Liver (tissue), 3 donors: ENCODE data around the gene BEGAIN.

Source experiments
- ATF3 ChIP-seq: IDR thresholded peaks from 2 replicates; pipeline ENCODE4 v1.6.1; 2016; ENCODE audit warnings: antibody characterized with exemption
- EGR1 ChIP-seq, 2 donors: IDR thresholded peaks; 2 replicates each; pipeline ENCODE4 v1.6.1; 2016 to 2018; ENCODE audit warnings: antibody characterized with exemption in 2 of 2, low read depth in 2 of 2
- FOXA1 ChIP-seq: IDR thresholded peaks from 2 replicates; pipeline ENCODE4 v1.6.1; 2016; ENCODE audit warnings: antibody characterized with exemption
- GABPA ChIP-seq, 2 donors: IDR thresholded peaks in 1 of 2; conservative IDR thresholded peaks in 1 of 2; 2 replicates each; pipeline ENCODE4 v1.6.1; 2016; ENCODE audit warnings: antibody characterized with exemption in 2 of 2, mild to moderate bottlenecking in 1 of 2, moderate library complexity in 1 of 2
- JUND ChIP-seq, 2 donors: IDR thresholded peaks; 2 replicates each; pipeline ENCODE4 v1.6.1; 2016; ENCODE audit warnings: antibody characterized with exemption in 2 of 2
- MAX ChIP-seq: IDR thresholded peaks from 2 replicates; pipeline ENCODE4 v1.6.1; 2016; ENCODE audit warnings: antibody characterized with exemption
- RAD21 ChIP-seq, 2 donors: IDR thresholded peaks; 2 replicates each; pipeline ENCODE4 v1.6.1; 2016; ENCODE audit warnings: antibody characterized with exemption in 2 of 2, mild to moderate bottlenecking in 2 of 2
- REST ChIP-seq: IDR thresholded peaks from 2 replicates; pipeline ENCODE4 v1.6.1; 2016; ENCODE audit warnings: antibody characterized with exemption, mild to moderate bottlenecking
- SP1 ChIP-seq: IDR thresholded peaks from 2 replicates; pipeline ENCODE4 v1.6.1; 2018; ENCODE audit warnings: antibody characterized with exemption, mild to moderate bottlenecking
- TAF1 ChIP-seq: conservative IDR thresholded peaks from 2 replicates; pipeline ENCODE4 v1.6.1; 2016; ENCODE audit warnings: antibody characterized with exemption, mild to moderate bottlenecking
- YY1 ChIP-seq: IDR thresholded peaks from 2 replicates; pipeline ENCODE4 v1.6.1; 2016; ENCODE audit warnings: antibody characterized with exemption, mild to moderate bottlenecking
- ZBTB33 ChIP-seq: IDR thresholded peaks from 2 replicates; pipeline ENCODE4 v1.6.1; 2016; ENCODE audit warnings: antibody characterized with exemption
- TF ChIP-seq, protein P1 (sequence below): fragments of 150-350 bp; IDR thresholded peaks from 2 replicates; pipeline ENCODE4 v1.5.1; 2017; ENCODE audit warnings: improper control_type of control experiment, low read depth, low read length; ENCODE audit not compliant: missing input control
- donor health status: healthy.
- donor health status: healthy.

DNA sequence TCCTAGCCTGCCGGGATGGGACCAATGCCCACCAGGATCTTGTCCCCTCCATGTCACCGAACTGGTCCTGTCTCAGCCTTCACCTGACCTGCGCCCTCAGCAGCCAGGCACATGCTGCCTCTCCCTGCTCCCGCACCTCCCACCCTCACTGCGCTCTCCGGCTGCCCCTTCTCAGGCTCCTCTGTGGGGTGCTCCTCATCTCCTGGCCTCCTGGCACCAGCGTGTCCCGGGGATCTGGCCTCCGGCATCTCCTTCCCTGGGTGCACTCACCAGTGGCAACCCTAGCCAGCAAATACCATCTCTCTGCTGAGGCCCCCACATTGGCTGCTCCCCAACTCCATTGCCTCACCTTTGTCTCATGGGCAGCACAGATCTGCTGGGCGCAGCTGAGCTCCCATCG is 29.0 kb downstream of the BEGAIN start:
- TF ChIP-seq, protein P1, sequence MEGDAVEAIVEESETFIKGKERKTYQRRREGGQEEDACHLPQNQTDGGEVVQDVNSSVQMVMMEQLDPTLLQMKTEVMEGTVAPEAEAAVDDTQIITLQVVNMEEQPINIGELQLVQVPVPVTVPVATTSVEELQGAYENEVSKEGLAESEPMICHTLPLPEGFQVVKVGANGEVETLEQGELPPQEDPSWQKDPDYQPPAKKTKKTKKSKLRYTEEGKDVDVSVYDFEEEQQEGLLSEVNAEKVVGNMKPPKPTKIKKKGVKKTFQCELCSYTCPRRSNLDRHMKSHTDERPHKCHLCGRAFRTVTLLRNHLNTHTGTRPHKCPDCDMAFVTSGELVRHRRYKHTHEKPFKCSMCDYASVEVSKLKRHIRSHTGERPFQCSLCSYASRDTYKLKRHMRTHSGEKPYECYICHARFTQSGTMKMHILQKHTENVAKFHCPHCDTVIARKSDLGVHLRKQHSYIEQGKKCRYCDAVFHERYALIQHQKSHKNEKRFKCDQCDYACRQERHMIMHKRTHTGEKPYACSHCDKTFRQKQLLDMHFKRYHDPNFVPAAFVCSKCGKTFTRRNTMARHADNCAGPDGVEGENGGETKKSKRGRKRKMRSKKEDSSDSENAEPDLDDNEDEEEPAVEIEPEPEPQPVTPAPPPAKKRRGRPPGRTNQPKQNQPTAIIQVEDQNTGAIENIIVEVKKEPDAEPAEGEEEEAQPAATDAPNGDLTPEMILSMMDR = no peak
- TF ChIP-seq SP1 (no peak), MAX (no peak), GABPA (IDR thresholded peaks at IDR 0.05 in 1 of 2, conservative IDR thresholded peaks at IDR 0.05 in 1 of 2) (no peak), RAD21 (IDR thresholded peaks at IDR 0.05) (no peak), EGR1 (IDR thresholded peaks at IDR 0.05; ENCODE audit: low read depth in 2 of 2) (no peak), FOXA1 (no peak), JUND (IDR thresholded peaks at IDR 0.05) (no peak), ATF3 (no peak), TAF1 (no peak), REST (no peak), ZBTB33 (no peak), YY1 (no peak)
